Activated T-helper 1 cell treated with anti-CD3 and anti-CD28 coated beads, Interleukin-2, amount 50 U/mL, for 16 hours (primary cell): ENCODE results near the gene HNMT.

ENCODE experiments used
- DNase-seq, 2 donors: peaks; one replicate each; pipeline ENCODE4 v3.0.0-alpha.2; 2020; ENCODE audit warnings: low read depth in 1 of 2, low spot score in 1 of 2

Gene HNMT

DNA sequence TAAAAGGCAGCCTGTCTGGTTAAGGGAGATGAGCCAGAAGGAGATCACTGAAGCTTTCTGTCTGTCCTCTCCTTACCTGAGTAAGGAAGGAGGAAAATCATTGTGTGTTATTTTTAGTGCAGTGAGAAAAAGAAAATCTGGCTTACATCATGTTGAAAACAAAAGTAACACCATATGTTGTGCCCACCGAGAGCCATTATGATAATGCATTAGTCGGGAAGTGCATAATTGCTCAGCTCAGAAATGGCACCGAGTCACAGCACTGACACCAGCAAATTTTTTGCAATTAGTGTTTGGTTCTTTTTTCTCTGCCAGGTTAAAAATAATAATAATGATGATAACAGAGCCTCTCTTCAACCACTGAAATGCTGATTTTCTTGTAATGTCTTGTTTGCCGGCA lies 46.6 kb downstream of the HNMT start:
- DNase-seq: no peak

DNA sequence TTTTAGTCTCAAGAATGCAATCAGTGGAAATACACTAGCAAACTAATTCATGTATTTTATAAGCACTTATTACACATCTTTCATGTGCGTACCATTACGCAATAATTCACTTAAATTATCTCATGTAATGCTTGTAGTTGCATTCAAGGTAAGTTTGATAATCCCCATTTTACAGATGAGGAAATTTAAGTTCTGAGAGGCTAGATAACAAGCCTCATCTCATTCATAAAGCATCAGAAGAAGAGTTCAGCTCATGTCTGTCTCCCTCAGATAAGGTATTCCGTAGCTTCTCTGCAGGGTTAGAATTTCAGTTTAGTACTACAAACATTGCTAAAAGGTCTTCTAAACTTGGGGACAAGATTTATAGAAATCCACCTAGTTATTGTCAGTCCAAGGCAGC lies 47.8 kb downstream of the HNMT start:
- DNase-seq: no peak

DNA sequence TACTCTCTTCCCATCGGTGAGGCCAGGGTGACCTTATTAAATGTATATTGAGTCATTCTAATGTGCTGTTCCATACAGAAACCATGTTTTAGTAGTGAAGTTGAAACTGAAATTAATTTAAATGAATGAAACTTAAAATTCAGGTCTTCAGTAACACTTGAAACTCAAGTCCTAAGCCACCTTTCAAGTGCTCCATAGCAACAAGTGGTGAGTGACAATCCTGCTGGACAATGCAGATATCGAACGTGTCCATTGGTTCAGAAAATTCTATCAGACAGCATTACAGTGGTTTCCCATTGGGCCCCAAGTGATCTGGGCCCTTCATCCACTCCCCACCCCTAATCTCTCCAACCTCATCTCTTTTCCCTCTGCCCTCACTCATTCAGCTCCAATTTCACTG lies 48.7 kb downstream of the HNMT start:
- no peak for DNase-seq

DNA sequence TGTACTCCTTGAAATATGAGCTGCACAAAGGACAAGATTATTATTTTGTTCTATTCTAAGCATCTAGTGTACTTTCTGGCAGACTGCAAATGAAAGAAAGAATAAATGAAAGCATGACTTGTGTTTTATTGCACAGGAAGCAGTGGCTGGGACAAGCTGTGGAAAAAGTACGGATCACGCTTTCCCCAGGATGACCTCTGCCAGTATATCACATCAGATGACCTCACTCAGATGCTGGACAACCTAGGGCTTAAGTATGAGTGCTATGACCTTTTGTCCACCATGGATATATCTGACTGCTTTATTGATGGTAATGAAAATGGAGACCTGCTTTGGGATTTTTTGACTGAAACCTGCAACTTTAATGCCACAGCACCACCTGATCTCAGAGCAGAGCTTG lies 49.4 kb downstream of the HNMT start:
- no peak for DNase-seq

DNA sequence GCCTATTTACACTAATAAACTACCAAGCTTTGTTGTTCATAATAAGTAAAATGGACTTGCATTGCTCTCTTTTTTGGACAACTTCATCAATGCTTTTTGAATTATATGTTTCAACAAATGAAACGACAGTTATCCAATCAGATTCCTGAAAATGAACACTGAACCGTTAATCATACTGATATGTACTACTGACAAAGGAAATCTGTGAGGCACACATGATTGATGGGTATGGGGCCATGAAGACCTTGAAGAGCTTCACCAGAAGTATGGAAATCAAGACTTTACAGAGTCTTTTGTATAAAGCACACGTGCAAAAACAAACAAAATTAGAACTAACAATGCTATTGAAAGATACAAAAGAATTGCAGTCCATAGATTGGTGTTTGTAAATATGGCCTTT lies 51.2 kb downstream of the HNMT start:
- no peak for DNase-seq

DNA sequence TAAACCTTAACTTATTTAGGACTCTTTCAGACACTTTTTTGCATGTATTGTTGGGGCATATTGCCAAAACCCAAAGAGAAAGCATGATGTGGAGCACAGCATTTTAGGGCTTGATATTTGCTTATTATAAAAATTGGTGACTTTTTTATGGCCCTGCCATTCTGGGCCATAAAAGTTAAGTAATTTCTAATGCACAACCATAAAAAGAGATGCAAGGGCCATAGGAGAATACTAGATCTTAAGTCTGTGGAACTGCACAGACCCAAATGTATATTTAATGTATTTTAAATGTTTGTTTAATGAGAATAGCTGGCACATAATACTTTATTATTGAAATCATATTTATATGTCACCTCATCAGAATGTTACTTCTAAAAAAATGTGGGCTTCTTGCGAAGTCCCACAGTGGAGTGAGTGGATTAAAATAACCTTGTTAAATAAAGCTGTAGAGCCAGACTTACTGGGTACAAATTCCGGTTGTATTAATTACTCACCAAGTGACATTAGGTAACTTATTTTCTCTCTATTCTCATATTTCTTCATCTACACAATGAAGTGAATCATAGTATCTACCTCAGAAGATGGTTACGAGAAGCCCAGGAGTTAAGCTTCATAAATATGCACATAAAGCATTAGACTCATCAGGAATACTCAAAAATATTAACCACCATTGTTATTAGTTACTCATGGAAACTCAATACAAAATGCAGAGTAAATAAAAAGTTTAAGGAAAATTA lies 52.2 kb downstream of the HNMT start:
- no peak for DNase-seq

DNA sequence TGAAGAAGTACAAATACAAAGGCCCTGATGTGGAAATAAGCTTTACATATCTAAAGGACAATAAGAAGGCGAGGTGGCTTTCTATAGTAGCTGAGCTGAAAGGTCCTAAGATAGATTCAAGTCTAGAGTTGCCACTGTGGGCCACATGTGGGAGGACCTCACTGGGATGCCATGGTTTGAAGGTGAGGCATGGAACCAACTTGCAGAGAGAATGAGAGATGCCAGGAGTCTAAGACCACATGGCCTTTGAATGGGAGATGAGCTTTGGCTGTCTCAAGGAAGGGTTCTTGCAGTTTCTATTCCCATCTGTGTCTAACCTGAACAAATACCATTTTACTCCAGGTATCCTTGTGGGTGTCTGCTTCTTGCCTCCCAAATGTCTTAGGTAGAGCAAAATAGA lies 53.6 kb downstream of the HNMT start:
- DNase-seq: no peak

DNA sequence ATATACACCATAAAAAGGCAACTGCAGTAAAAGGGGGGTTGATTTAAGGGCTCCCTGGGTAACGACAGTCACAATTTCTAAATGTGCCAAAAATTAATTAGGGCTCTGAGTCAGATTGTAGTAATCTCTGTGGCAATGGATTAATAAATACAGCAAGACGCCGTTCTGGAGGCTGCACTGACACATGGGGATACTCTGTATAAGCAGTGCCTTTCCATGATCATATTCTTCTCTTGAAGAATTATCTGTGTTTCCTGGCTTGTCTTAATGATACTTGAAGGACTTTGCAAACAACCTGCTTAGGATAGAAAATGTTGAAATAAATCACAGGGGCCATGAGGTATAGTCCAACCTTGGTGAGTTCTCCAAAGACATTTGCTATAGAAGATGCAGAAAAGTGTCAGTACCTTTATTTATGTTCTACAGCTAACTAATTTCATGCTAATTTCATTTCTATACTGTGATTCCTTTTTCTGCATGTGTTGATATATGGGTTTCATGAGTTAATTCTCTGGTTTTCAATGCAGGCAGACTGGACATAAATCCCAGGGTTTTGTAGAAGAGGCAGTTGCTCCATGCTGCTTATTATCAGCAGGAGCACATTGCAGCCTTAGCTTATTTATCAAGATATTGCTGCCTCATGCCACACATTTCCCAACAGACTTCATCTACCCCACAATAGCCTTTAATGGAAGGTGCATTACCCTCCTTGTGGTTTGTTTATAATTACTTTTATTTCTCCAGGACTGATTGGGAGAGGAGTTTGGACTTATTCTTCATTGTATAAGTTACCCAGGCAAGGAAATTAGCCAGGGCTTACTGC lies 54.8 kb downstream of the HNMT start:
- DNase-seq: no peak

DNA sequence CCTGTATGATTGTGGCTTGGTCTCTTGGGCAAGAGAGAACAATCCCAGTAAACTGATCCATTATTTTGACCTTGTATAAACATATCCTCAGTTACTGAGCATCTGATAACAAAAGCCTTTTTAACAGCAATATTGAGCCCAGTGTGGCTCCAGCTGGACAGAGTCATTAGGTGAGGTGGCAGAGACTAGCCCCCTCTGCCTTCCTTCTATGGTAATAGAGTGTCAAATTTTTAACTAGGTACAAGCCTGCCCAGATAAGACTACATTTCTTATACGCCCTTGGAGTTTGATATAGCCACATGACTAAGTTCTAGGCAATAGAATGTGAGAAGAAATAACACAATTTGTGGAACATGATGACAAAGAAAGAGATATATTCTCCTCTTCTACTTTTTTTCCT lies 56.2 kb downstream of the HNMT start:
- no peak for DNase-seq

DNA sequence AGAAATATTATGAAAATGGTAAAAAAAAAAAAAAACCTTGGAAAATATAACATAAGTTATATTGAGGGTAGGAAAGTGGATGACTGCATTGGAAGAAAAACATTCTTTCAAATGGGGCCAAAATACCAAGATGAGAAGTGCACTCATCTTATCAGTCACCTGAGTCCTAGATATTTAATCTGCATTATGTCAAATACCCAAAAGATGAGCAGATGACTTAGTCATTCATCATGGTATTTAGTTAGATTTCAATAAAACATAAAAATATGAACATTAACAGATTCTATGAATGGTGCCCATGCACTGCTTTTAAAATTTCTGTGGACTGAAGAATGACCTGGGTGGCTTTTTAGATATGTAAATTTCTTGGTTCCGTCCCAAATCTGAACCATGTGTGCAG lies 56.9 kb downstream of the HNMT start:
- DNase-seq: no peak

DNA sequence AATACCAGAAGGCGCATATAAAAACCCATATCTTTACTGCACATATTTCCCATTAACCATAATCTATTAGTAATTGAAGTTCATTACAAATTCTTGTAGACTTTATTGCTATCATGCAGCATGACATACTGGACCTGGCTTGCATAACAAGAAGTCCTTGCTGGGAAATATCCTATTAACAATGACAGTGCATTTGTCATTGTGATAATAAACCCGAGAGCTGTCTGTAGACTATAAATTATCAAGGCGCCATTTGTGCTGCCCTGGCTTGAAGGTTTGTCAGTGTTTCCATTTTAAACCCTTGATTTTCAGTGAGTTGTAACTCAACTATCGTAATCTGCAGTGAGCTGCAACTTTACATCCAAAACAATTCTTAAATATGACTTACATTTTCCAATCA lies 59.0 kb downstream of the HNMT start:
- DNase-seq: no peak

DNA sequence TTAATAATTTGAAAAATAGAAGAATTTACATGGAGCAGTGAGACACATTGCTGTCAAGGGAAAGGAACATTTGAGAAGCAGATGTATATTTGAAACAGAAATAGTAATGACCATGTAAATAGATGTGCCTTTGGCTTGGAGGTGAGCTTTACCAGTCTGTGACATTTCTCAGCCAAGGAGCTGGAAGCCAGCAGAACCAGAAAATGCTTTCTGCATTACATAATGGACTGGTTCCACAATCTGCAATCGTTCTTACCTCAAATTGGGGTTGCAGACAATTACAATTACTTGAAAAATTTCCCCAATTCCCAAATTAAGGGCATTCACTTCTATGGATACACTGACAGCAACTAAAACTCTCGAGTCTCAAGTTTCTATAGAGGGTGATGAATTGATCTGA lies 59.7 kb downstream of the HNMT start:
- DNase-seq: no peak

DNA sequence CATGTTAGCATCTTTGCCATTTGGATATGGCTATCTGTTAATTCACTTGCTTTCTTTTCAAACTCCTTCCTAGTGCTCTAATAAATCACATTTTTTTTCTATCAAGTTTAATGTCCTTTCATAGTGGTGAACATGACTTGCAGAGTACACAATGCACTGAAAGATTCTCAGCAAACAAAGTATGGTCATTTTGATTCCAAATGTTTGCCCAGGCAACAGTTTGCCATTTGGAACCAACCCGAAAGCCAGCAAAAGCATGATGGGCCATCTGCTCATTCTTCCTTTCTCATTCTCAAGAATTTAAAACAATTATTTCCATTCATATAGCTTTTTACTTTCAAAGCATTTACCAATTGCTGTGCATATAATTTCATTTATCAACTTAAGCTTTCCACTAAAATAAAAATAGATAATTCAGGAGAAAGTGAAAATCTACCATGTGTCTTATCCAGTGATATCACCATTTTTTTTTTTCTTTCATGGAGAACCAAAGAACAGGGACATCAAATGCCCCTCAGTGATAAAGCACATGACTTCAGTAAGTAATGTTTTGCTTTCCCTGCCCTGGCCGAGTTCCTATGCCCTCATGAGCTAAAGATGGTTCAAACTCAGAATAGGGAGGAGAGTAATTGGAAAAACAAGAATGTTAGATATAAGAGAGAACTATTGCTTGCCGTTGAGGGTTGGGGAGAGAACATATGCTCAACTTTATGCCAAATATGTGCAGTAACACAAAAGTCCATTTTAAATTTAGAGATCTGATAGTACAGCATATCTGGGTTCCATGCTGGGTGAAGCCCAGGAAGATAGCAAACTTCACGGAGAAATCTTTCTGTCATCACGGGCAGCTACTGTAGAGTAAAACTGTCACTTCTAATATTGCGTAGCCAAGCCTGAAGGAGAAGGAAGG lies 62.1 kb downstream of the HNMT start:
- DNase-seq: no peak

DNA sequence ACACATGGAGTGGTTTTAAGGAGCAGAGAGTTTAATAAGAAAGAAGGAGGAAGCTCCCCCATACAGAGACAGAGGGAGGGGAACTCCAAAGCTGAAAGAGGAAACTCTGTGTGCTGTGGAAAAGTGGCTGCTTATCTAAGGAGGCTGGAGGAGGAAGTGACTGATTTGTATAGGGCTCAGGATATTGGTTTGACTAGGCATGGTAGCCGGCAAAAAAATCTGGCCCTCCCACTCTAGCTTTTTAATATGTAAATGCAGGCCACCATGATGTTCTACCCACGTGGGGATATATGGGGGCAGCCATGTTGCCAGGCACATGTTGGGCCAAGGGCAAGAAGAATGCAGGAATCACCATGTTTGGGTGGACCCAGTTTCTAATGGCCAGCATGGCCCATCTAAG lies 64.3 kb downstream of the HNMT start:
- DNase-seq: no peak

DNA sequence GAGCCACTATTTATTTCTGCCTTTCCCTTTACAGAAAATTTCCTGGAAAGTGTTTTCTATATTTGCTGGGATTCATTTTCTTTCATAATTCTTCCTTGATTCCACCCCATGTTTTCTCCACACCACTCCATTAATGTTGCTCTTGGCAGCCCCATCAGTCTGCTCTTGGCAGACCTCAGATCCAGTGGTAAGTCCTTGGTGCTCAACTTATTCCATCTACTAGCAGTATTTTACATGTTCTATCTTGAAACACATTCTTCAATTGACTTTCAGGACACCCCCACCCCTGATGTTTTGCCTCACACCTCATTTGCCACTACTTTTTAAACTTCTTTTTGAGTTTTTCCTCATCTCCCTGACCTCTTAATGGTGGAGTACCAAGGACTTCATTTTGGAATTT lies 65.0 kb downstream of the HNMT start:
- DNase-seq: no peak

DNA sequence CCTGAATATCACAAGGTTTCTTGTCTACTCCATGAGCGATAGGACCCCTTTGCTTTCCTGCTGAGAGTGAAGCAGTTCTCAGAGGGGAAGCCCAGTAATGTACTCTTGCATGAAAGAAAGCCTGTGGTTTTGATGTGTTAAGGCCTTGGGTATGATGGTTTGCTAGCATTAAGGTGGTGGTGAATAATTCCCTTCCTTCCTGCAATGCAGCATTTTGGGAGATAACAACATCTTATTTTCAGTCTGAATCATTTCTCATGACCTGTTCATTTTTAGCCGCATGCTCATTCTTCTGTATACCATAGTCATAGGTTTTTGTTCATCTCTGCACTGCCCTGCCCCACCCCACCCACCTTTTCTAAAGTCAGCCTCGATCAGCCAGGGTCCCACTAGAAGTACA lies 66.2 kb downstream of the HNMT start:
- no peak for DNase-seq

DNA sequence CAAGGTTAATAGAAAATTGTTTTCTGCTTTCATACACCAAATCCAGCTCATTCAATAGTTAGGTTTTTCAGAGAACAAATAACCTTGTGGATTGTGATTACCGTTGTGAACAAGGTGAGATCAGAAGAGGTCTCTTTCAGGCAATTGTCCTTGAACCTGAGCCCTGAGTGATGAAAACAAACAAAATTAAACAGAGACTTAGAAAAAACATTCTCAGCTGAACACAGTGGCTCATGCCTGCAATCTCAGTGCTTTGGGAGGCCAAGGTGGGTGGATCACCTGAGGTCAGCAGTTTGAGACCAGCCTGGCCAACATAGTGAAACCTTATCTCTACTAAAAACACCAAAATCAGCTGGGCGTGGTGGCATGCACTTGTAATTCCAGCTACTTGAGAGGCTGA lies 68.1 kb downstream of the HNMT start:
- DNase-seq: no peak

DNA sequence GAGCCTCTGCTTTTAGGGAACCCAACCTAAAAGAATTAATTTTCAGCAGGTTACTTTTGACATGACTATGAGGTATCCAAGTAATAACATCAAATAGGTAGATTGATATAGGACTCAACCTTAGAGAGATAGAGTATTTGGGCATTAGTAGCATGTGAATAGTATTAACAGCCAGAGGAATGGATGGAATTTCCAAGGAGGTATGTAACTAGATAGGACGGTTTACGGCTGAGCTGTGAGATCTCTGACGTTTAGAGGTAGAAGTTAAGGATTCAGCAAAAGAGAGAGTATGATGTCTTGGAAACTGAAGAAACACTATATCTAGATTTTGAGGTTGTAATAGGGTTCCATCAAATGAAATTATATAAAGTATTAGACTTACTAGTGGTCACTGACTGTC lies 70.3 kb downstream of the HNMT start:
- DNase-seq: no peak

DNA sequence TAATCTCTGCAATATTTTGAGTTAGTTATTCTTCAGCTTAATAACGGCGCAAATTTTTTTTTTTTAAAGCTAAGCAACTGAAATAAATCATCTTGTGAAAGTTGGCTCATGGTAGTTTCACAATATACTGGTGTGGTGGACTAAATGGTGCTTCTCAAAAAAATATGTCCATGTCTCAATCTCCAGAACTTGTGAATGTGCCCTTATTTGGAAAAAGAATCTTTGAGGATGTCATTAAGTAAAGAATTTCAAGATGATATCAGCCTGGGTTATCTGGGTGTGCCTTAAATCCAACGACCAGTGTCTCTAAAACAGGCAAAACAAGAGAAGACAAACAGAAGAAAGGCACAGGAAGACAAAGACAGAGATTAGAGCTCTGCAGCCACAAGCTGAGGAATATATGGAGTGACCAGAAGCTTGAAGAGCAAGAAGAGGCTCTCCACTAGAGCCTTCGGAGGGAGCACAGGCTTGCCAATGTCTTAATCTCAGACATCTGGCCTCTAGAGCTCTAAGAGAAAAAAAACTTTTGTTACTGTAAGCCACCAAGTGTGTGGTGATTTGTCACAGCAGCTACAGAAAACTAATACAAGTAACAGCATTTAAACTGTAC lies 71.4 kb downstream of the HNMT start:
- no peak for DNase-seq

DNA sequence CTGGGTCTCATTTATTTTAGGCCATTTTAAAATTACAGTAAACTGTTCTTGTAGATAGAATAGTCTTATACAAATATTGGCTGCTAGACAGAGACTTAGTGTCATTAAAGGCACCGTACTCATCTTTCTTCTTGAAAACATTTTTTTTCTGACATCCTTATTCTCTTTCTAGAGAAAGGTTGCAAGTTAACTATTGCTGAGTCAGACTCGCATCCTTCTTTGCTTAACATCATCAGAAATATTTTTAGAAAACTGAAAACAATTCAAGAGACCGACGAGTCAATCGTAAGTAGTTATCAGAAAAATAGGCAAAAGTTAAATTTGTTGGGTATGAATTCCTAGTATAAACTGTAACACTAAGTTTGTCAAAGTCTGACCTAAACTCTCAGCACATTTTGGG lies 72.2 kb downstream of the HNMT start:
- no peak for DNase-seq

DNA sequence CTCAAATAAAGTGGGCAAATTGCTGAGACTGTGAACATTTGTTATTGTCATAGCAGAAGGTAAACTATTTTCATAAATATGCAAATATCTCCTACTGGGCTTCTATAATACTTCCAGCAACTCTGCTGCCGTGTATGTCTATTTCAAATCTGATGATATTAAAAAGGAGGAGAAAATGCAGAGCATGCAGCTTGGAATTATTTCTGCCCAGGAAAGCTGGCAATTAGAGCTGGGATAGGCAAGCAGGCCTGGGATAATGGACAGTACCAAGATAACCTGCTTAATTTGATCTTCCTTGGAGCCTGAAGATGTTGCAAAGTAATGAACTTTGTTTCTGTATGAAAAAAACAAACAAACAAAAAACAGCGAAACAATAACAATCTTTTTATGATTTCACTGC lies 72.8 kb downstream of the HNMT start:
- no peak for DNase-seq
